Left lobe of liver (tissue), 2 donors: ENCODE results near the gene NF1. TPM values are rescaled to one million over a fixed set of nuclear protein-coding genes. Genes with fewer than 3 reads are reported as not detected.
A peak's percentile ranks its signal among the peaks of the same experiment; 100 is the strongest.

Source experiments
- ATAC-seq: fragments of 200-7000 bp; cut with Tn5 transposase; one replicate; pipeline ENCODE4 v1.9.1; 2020; ENCODE audit warnings: mild to moderate bottlenecking, moderate library complexity
- DNase-seq: peaks from one replicate; pipeline ENCODE4 v3.0.0-alpha.2; 2020; ENCODE audit warnings: low spot score
- total RNA-seq: library from RNA; stranded (reverse); gene quantifications from one replicate; pipeline ENCODE4 v1.2.1, GENCODE V29; 2021
- donor health status: DM: no; HTN: no; CAD: no; lungs with moderate emphysema.
- donor health status: DM: no; HTN: yes; CAD: no.

NF1 gene
- total RNA-seq, 1 donor from 2014 or later: 20.4 TPM

DNA sequence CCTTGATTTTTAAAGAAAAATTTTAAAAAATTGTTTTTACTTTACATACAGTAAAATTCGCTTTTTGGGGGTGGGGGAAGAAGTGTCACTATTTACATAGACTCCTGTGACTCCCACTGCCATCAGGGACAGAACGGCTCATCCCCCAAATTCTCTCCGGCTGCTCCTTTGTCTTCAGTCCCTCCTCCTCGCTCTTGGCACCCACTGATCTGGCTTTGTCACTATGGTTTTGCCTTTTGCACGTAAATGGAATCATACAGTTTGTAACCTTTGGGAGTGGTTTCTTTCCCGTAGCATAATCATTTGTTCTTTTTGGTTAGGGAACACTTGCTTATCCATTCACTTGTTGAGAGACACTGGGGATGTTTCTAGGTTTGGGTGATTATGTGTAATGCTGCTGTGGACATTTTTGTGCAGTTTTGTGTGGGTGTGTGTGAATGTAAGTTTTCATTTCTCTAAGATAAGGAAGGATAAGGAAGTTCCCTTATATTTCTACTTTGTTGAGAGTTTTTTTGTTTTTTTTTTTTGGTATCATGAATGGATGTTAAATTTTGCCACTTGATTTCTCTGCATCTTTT lies 324.1 kb downstream of the NF1 start:
- ATAC-seq (no peak), DNase-seq (no peak)

- no peak for ATAC-seq
- no peak for DNase-seq
Observed at GRCh38 chr17:31422443-31422842, 327.7 kb downstream of the NF1 start.

DNA sequence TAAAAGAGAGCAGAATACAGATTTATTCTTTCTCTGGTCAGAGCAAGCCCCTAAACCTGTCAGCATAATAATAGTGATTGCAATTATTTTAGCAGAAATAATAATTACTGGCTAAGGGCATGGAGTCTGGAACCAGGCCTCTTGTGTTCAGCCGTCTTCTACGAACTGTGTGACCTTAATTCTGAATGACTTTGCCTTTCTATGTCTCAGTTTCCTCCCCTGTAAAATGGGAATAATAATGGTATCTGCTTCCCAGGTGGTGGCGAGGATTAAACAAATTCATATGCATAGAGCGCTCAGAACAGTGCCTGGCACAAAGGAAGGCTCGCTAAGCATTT lies 330.1 kb downstream of the NF1 start:
- DNase-seq (no peak), ATAC-seq (no peak)

GRCh38 chr17:31425282-31426040 lies 330.7 kb downstream of the NF1 start:
- ATAC-seq (peak; percentile 86), DNase-seq (no peak)

Other genes with a start within 250 kb of the NF1 start
- 8.6 TPM for gene TEFM, start 188.7 kb upstream of the NF1 start, total RNA-seq
- gene ADAP2, start 173.0 kb upstream of the NF1 start, total RNA-seq: 7.7 TPM
- gene RNF135, start 123.9 kb upstream of the NF1 start, total RNA-seq: 4.7 TPM
- 0.38 TPM for gene OMG, start 202.3 kb downstream of the NF1 start, total RNA-seq
- 2.0 TPM for gene EVI2B, start 219.1 kb downstream of the NF1 start, total RNA-seq
- gene EVI2A, start 226.6 kb downstream of the NF1 start, total RNA-seq: 0.63 TPM